ENCODE results near the gene ABCA9.
"Not testable (repeated sequence)": the region's sequence is repeated elsewhere in the genome, so short reads cannot be mapped to it uniquely, and the experiment has no call there.

The ABCA9 gene

GRCh38 chr17:69009930-69010329, 50.8 kb downstream of the ABCA9 start:
- no peak for TF ChIP-seq CTCF (IDR thresholded peaks at IDR 0.05; ENCODE audit: low read depth, low read length)
- H3K4me3 ChIP-seq (ENCODE audit: low read depth, low read length): no peak overlapping the region
- H3K27ac ChIP-seq: no peak overlapping the region
- H3K9me3 ChIP-seq (ENCODE audit: severe bottlenecking): no peaks in the 10 kb centered on the region
- no peak for DNase-seq
- H3K27me3 ChIP-seq (ENCODE audit: insufficient read depth, low read depth, severe bottlenecking): no peaks in the 10 kb centered on the region
- H3K36me3 ChIP-seq: no peaks in the 10 kb centered on the region

- not testable (repeated sequence) for H3K9me3 ChIP-seq (ENCODE audit: severe bottlenecking); H3K36me3 ChIP-seq; DNase-seq; H3K4me3 ChIP-seq (ENCODE audit: low read depth, low read length); H3K27me3 ChIP-seq (ENCODE audit: insufficient read depth, low read depth, severe bottlenecking); H3K27ac ChIP-seq
These were observed 56.0 kb downstream of the ABCA9 start for GRCh38 chr17:69004759-69005158.

GRCh38 chr17:68999743-69000142, 61.0 kb downstream of the ABCA9 start:
- DNase-seq; H3K36me3 ChIP-seq; H3K27me3 ChIP-seq (ENCODE audit: insufficient read depth, low read depth, severe bottlenecking); H3K9me3 ChIP-seq (ENCODE audit: severe bottlenecking); H3K27ac ChIP-seq; H3K4me3 ChIP-seq (ENCODE audit: low read depth, low read length): not testable (repeated sequence)

- Histone ChIP-seq H3K9me3 (ENCODE audit: severe bottlenecking) (no peaks in the 10 kb centered on the region), H3K4me3 (ENCODE audit: low read depth, low read length) (no peak overlapping the region), H3K36me3 (no peaks in the 10 kb centered on the region), H3K27me3 (ENCODE audit: insufficient read depth, low read depth, severe bottlenecking) (no peaks in the 10 kb centered on the region), H3K27ac (no peak overlapping the region)
- TF ChIP-seq CTCF (IDR thresholded peaks at IDR 0.05; ENCODE audit: low read depth, low read length): no peak
- DNase-seq: no peak
These were observed 67.6 kb downstream of the ABCA9 start for GRCh38 chr17:68993112-68993511.

GRCh38 chr17:68987966-68988365, 72.8 kb downstream of the ABCA9 start:
- H3K9me3 ChIP-seq (ENCODE audit: severe bottlenecking): no peaks in the 10 kb centered on the region
- H3K4me3 ChIP-seq (ENCODE audit: low read depth, low read length): no peak overlapping the region
- DNase-seq: no peak
- no peak for TF ChIP-seq CTCF (IDR thresholded peaks at IDR 0.05; ENCODE audit: low read depth, low read length)
- no peak overlapping the region for H3K27ac ChIP-seq
- H3K36me3 ChIP-seq: no peaks in the 10 kb centered on the region
- no peaks in the 10 kb centered on the region for H3K27me3 ChIP-seq (ENCODE audit: insufficient read depth, low read depth, severe bottlenecking)

GRCh38 chr17:68981288-68981687, 79.4 kb downstream of the ABCA9 start:
- no peak for DNase-seq
- TF ChIP-seq CTCF (IDR thresholded peaks at IDR 0.05; ENCODE audit: low read depth, low read length): no peak
- H3K4me3 ChIP-seq (ENCODE audit: low read depth, low read length): no peak overlapping the region

GRCh38 chr17:68973098-68973846, 87.5 kb downstream of the ABCA9 start:
- H3K36me3 ChIP-seq: no peaks in the 10 kb centered on the region
- DNase-seq: no peak
- H3K27me3 ChIP-seq (ENCODE audit: insufficient read depth, low read depth, severe bottlenecking): no peaks in the 10 kb centered on the region
- H3K9me3 ChIP-seq (ENCODE audit: severe bottlenecking): no peaks in the 10 kb centered on the region
- TF ChIP-seq CTCF (IDR thresholded peaks at IDR 0.05; ENCODE audit: low read depth, low read length): no peak
- no peak overlapping the region for H3K27ac ChIP-seq
- H3K4me3 ChIP-seq (ENCODE audit: low read depth, low read length): no peak overlapping the region

More at GRCh38 chr17:68981288-68981687, 79.4 kb downstream of the ABCA9 start:
- Histone ChIP-seq H3K36me3 (no peaks in the 10 kb centered on the region), H3K27ac (no peak overlapping the region), H3K9me3 (ENCODE audit: severe bottlenecking) (no peaks in the 10 kb centered on the region), H3K27me3 (ENCODE audit: insufficient read depth, low read depth, severe bottlenecking) (no peaks in the 10 kb centered on the region)
